ENCODE data around the gene LGALS3BP. TPM values are rescaled to one million over a fixed set of nuclear protein-coding genes. Genes with fewer than 3 reads are reported as not detected.
A peak's percentile ranks its signal among the peaks of the same experiment; 100 is the strongest.

LGALS3BP gene
- total RNA-seq (2021; fragmentation: NEBNext Ultra II Directional; extraction: Animal tissue kit (Norgen Biotek cat#: 25700)), result 53.8 and 56.1 TPM in 2 replicates
- polyA plus RNA-seq (2011; rRNA removed), result 61.6 and 87.5 TPM in 2 replicates
- polyA plus RNA-seq (2011; cell fraction: cytosol; rRNA removed), result 27.3 TPM
- polyA plus RNA-seq (2011; cell fraction: nucleus; rRNA removed), result 94.7 TPM
- polyA plus RNA-seq (2012, experiment 1 of 2), result 60.4 to 89.3 TPM (median 80.4 TPM) in 4 replicates
- 91.4 TPM for polyA plus RNA-seq (2012, experiment 2 of 2)
- 75.5 TPM for polyA plus RNA-seq (2013, experiment 1 of 2)
- 60.2 TPM for polyA plus RNA-seq (2013, experiment 2 of 2)
- polyA minus RNA-seq (2011; rRNA and poly(A)+ RNA removed), result 39.2 and 40.3 TPM in 2 replicates
- polyA minus RNA-seq (2011; cell fraction: cytosol; rRNA and poly(A)+ RNA removed), result 57.8 TPM
- 38.8 TPM for polyA minus RNA-seq (2011; cell fraction: nucleus; rRNA and poly(A)+ RNA removed)
- long read RNA-seq, experiment 1, transcript LGALS3BP-201 (6 exons, 2,405 nt), result major isoform, 6 of 47 reads
- long read RNA-seq, experiment 1, partial matches to known transcripts, result 16 of 47 reads
- long read RNA-seq, experiment 1, other reads (novel, unspliced or antisense), result 20 of 47 reads
- long read RNA-seq, experiment 2, result 0 reads

- H2BK15ac ChIP-seq (ENCODE audit: low read length), result peak within 1 kb of the TSS; percentile 98
- peak within 1 kb of the TSS in 3 of 4 experiments; percentile 12 to 41 (median 19); a peak in 2 of 8 replicates for H3K4me3 ChIP-seq (ENCODE audit: extremely low read depth in 1 of 4, insufficient read depth in 2 of 4, low read depth in 3 of 4, low read length in 4 of 4)
- no peak within 1 kb of the TSS; the same call in 1 of the 2 replicates for H3K27ac ChIP-seq (ENCODE audit: low read depth, low read length)
- no peak within 1 kb of the TSS for H2AK5ac ChIP-seq (ENCODE audit: low read depth, low read length)
- no peaks in the 10 kb centered on the region for H3K27me3 ChIP-seq (replicated peaks in 1 of 4; ENCODE audit: control insufficient read depth in 3 of 4, extremely low read depth in 1 of 4, insufficient read depth in 3 of 4, low read length in 3 of 4)
- H4K8ac ChIP-seq (ENCODE audit: extremely low read depth, insufficient read depth, low read length), result peak within 1 kb of the TSS; percentile 96
- DNase-seq (ENCODE audit: low read depth in 1 of 2, low spot score in 2 of 2), result peak in 1 of 2 experiments; percentile 70
- peak within 1 kb of the TSS; percentile 38 to 65; a peak in 3 of 4 replicates for H3K4me2 ChIP-seq (ENCODE audit: insufficient read depth in 1 of 2, low read depth in 2 of 2, low read length in 2 of 2)
- no peak within 1 kb of the TSS for H2AFZ ChIP-seq (ENCODE audit: low read length)
- no peak within 1 kb of the TSS for H3K14ac ChIP-seq (ENCODE audit: insufficient read length)
- H2BK20ac ChIP-seq (ENCODE audit: low read length), result no peak within 1 kb of the TSS
- ChIA-PET CTCF (ENCODE audit: partially characterized antibody) (interaction anchor here (0.6 to 4.6 kb wide), 11 partner anchors 8 to 617 kb away, joined by 3 to 29 read pairs (median 4); no protein-coding TSS in a partner anchor), POLR2A (ENCODE audit: partially characterized antibody) (interaction anchor here (0.9 kb wide), 2 partner anchors 23 to 93 kb away, joined by 3 read pairs; no protein-coding TSS in a partner anchor)
- no peaks in the 10 kb centered on the region for H4K20me1 ChIP-seq (replicated peaks in 1 of 2; ENCODE audit: control insufficient read depth in 1 of 2, insufficient read depth in 2 of 2, low read length in 2 of 2)
- H3K23ac ChIP-seq (ENCODE audit: insufficient read length), result no peak within 1 kb of the TSS
- peak within 1 kb of the TSS in 1 of 4 experiments; percentile 31; a peak in 3 of 7 replicates for H3K9ac ChIP-seq (replicated peaks in 1 of 4; ENCODE audit: extremely low read depth in 1 of 4, low read depth in 3 of 4, low read length in 3 of 4)
- H3K79me2 ChIP-seq (ENCODE audit: control insufficient read depth in 1 of 2, insufficient read depth in 2 of 2, low read length in 2 of 2), result no peaks in the 10 kb centered on the region; a peak in 1 of 4 replicates
- H3K79me1 ChIP-seq (ENCODE audit: low read depth, low read length), result no peaks in the 10 kb centered on the region
- peak within 1 kb of the TSS; percentile 21 for H2BK120ac ChIP-seq (replicated peaks; ENCODE audit: low read depth, low read length)
- peak within 1 kb of the TSS; percentile 98 for H3K4ac ChIP-seq (replicated peaks; ENCODE audit: insufficient read length, low read depth, low read length)
- peak within 1 kb of the TSS; percentile 79 for H3K18ac ChIP-seq (ENCODE audit: extremely low read depth, low read length)
- peak within 1 kb of the TSS; percentile 95 for H4K91ac ChIP-seq (replicated peaks; ENCODE audit: insufficient read length, low read length)
- H3K36me3 ChIP-seq (ENCODE audit: control insufficient read depth in 2 of 4, insufficient read depth in 4 of 4, low read length in 3 of 4), result no peaks in the 10 kb centered on the region
- H2BK5ac ChIP-seq (ENCODE audit: low read depth, low read length), result peak within 1 kb of the TSS; percentile 54; the same call in 1 of the 2 replicates
- peak within 1 kb of the TSS; percentile 61 for H4K5ac ChIP-seq (ENCODE audit: insufficient read length, low read depth, low read length)
- H3K9me3 ChIP-seq (ENCODE audit: insufficient read depth in 2 of 2, low read depth in 1 of 2, low read length in 1 of 2), result no peaks in the 10 kb centered on the region
- H3K23me2 ChIP-seq (ENCODE audit: low read depth, low read length), result no peaks in the 10 kb centered on the region
- WGBS, 2 experiments (ENCODE audit: extremely low coverage in 1 of 2, insufficient coverage in 1 of 2, insufficient read length in 1 of 2, insufficient replicate concordance in 2 of 2, low coverage in 1 of 2, low lambda C conversion rate in 2 of 2, missing lambda C conversion rate in 1 of 2), result 81% methylated on average over 16 of the region's 16 CpGs; no CpG with 5 or more reads in 1 of the 2 experiments
- H3K56ac ChIP-seq (replicated peaks; ENCODE audit: insufficient read length, low read depth, low read length), result no peak within 1 kb of the TSS
- H2BK12ac ChIP-seq (ENCODE audit: low read depth, low read length), result peak within 1 kb of the TSS; percentile 84; the same call in 1 of the 2 replicates
- peaks cover 0 to 18% (median 9%) of the 10 kb centered on the region in 4 experiments; a peak in 6 of 7 replicates for H3K4me1 ChIP-seq (replicated peaks in 1 of 4; ENCODE audit: control insufficient read depth in 3 of 4, insufficient read depth in 4 of 4, low read length in 3 of 4)
- FAIRE-seq, result peak; percentile 65
- TF ChIP-seq TBP (IDR thresholded peaks at IDR 0.05; ENCODE audit: low read depth, low read length) (peak; percentile 38), RAD21 (IDR thresholded peaks at IDR 0.05 in 1 of 2, conservative IDR thresholded peaks at IDR 0.05 in 1 of 2; ENCODE audit: low read depth in 2 of 2, low read length in 2 of 2) (no peak), POLR2AphosphoS5 (IDR thresholded peaks at IDR 0.05; ENCODE audit: low read depth, low read length) (no peak), JUND (IDR thresholded peaks at IDR 0.05; ENCODE audit: low read length) (no peak), SP2 (IDR thresholded peaks at IDR 0.05; ENCODE audit: low read length) (no peak), KDM1A (IDR thresholded peaks at IDR 0.05; ENCODE audit: borderline replicate concordance, low read length) (no peak), EZH2 (IDR thresholded peaks at IDR 0.05; ENCODE audit: low read depth, low read length, severe bottlenecking) (no peak), ASH2L (IDR thresholded peaks at IDR 0.05; ENCODE audit: low read length) (no peak), TCF12 (IDR thresholded peaks at IDR 0.05; ENCODE audit: low read depth, low read length) (no peak)
Observed at GRCh38 chr17:78979780-78980623, at the start of gene LGALS3BP. Gene LGALS3BP, minus strand, starts transcription at chr17:78979923. Its CDS starts 2,732 bp downstream, at chr17:78977191.

All from H1 (cell line).